Sigmoid colon (tissue), 7 donors: ENCODE measurements around the gene IDI1. TPM values are rescaled to one million over a fixed set of nuclear protein-coding genes. Genes with fewer than 3 reads are reported as not detected.

Experiments used
- DNase-seq: peaks from one replicate; pipeline ENCODE4 v3.0.0-alpha.2; 2019
- H3K27ac ChIP-seq, 4 donors: fragments of 200-600 bp; sonication (generic); one replicate each; pipeline ENCODE4 v1.5.1; 2016 to 2019; ENCODE audit warnings: mild to moderate bottlenecking in 1 of 4
- H3K27me3 ChIP-seq, 3 donors: fragments of 200-600 bp; sonication (generic); one replicate each; pipeline ENCODE4 v1.5.1; 2019; ENCODE audit warnings: mild to moderate bottlenecking in 1 of 3
- H3K36me3 ChIP-seq, 4 donors: fragments of 200-600 bp; sonication (generic); one replicate each; pipeline ENCODE4 v1.5.1; 2016 to 2019
- H3K4me1 ChIP-seq, 4 donors: fragments of 200-600 bp; sonication (generic); one replicate each; pipeline ENCODE4 v1.5.1; 2017 to 2019
- H3K4me3 ChIP-seq, 4 donors: fragments of 200-600 bp; sonication (generic); one replicate each; pipeline ENCODE4 v1.5.1; 2017 to 2019; ENCODE audit warnings: mild to moderate bottlenecking in 2 of 4, moderate library complexity in 1 of 4
- H3K9me3 ChIP-seq, 4 donors: fragments of 200-600 bp in 3 of 4; sonication (generic) in 3 of 4; one replicate each; pipeline versions ENCODE4 v1.5.1 to v1.6.1; 2013 to 2019
- EP300 ChIP-seq, 4 donors: sonication (generic); formaldehyde crosslinking; IDR thresholded peaks; one replicate each; pipeline ENCODE4 v1.6.1; 2017; ENCODE audit warnings: antibody characterized with exemption in 4 of 4
- POLR2A ChIP-seq, 2 donors: fragments of 450-650 bp; IDR thresholded peaks; one replicate each; pipeline ENCODE4 v1.6.1; 2016; ENCODE audit warnings: antibody characterized with exemption in 2 of 2, mild to moderate bottlenecking in 2 of 2, moderate library complexity in 2 of 2
- POLR2AphosphoS5 ChIP-seq, 4 donors: sonication (generic); formaldehyde crosslinking; IDR thresholded peaks; one replicate each; pipeline ENCODE4 v1.6.1; 2017; ENCODE audit warnings: antibody characterized with exemption in 4 of 4
- WGBS, 2 donors: extraction: QIAGEN DNeasy Blood & Tissue Kit; methylation state at CpG; one replicate each; pipeline ENCODE4 v1.1.7; 2013; 5-methylcytosine and 5-hydroxymethylcytosine counted together
- intact Hi-C: fragments of 100-400 bp; cut with DNase I; formaldehyde crosslinking; loops from one replicate; pipeline ENCODE4 v1.15.1; 2023
- polyA plus RNA-seq, 3 donors: library from polyadenylated mRNA; stranded (reverse); fragments of 200-250 nt; gene quantifications; one replicate each; pipeline ENCODE4 v1.2.3, GENCODE V29; 2013
- total RNA-seq, 4 donors: library from RNA; depleted of rRNA; stranded (reverse); fragments of >200 nt; gene quantifications; one replicate each; pipeline ENCODE4 v1.1.0, GENCODE V29; 2016
- TF ChIP-seq, protein P1 (sequence below), 4 experiments: fragments of 450-650 bp in 3 of 4; fragments of 200-600 bp in 1 of 4; IDR thresholded peaks; one replicate each; pipeline ENCODE4 v1.5.1; 2016 to 2019; ENCODE audit warnings: antibody characterized with exemption in 4 of 4, mild to moderate bottlenecking in 3 of 4, moderate library complexity in 2 of 4
- donor health status: healthy with polysubstance abuse.
- donor health status: Bipolar disorder and iron deficiency.
- donor health status: healthy.

The IDI1 gene
- total and polyA plus RNA-seq, 7 donors = 22.4 to 223 (median 35.8) TPM

DNA sequence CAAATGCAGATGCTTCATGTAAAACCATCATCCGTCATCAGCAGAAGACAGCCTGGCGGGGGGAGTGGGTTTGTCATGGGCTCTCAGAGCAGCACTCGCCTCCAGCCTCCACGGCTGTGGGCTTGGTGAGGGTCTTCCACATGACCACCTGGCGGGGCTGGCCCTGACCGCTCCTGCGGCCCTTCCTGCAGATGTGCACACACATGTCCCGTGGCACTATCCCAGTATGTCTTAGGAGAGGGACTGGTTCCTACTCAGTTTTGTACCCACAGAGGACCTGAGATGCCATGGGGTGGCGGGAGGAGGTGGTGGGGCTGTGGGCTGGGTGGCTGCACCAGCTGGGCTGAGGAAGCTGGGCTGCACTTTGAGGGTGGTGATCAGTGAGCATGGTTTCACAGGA is 28.0 kb downstream of the IDI1 start:
- no peak overlapping the region for H3K27ac ChIP-seq
- DNase-seq = no peak
- 96 to 97% methylated on average over 9 of the region's 9 CpGs for WGBS, 2 donors
- no peaks in the 10 kb centered on the region for H3K27me3 ChIP-seq
- intact Hi-C loops = no loop called here
- peaks cover 16 to 34% (median 21%) of the 10 kb centered on the region in 4 donors for H3K36me3 ChIP-seq
- TF ChIP-seq POLR2A (IDR thresholded peaks at IDR 0.05) = no peak
- TF ChIP-seq, protein P1, sequence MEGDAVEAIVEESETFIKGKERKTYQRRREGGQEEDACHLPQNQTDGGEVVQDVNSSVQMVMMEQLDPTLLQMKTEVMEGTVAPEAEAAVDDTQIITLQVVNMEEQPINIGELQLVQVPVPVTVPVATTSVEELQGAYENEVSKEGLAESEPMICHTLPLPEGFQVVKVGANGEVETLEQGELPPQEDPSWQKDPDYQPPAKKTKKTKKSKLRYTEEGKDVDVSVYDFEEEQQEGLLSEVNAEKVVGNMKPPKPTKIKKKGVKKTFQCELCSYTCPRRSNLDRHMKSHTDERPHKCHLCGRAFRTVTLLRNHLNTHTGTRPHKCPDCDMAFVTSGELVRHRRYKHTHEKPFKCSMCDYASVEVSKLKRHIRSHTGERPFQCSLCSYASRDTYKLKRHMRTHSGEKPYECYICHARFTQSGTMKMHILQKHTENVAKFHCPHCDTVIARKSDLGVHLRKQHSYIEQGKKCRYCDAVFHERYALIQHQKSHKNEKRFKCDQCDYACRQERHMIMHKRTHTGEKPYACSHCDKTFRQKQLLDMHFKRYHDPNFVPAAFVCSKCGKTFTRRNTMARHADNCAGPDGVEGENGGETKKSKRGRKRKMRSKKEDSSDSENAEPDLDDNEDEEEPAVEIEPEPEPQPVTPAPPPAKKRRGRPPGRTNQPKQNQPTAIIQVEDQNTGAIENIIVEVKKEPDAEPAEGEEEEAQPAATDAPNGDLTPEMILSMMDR (IDR thresholded peaks at IDR 0.05) = no peak
- TF ChIP-seq EP300 (IDR thresholded peaks at IDR 0.05) = no peak
- TF ChIP-seq POLR2AphosphoS5 (IDR thresholded peaks at IDR 0.05) = peak in 1 of 4 donors; percentile 6
- no peaks in the 10 kb centered on the region for H3K9me3 ChIP-seq
- H3K4me1 ChIP-seq = no peaks in the 10 kb centered on the region
- no peak overlapping the region for H3K4me3 ChIP-seq

DNA sequence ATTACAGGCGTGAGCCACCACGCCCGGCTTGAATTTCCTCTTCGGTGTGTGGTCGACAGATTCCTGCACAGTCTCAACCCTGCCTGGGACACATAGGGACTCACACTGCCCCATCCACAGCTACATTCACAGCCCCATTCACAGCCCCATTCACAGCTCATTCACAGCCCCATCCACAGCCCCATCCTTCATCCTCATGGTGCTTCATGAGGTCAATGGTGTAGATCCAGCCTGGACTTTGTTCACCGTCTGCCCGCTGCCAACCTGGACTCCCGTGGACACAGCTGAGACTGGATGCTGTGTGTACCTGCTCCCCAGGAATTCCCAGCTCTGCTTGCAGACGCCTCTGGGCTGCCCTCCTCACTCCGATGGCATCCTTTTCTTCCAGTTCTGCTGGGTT is 28.5 kb downstream of the IDI1 start:
- no peaks in the 10 kb centered on the region for H3K27me3 ChIP-seq
- H3K36me3 ChIP-seq = peaks cover 20 to 38% (median 25%) of the 10 kb centered on the region in 4 donors
- WGBS, 2 donors = 91 to 94% methylated on average over 10 of the region's 10 CpGs
- no peak overlapping the region for H3K4me3 ChIP-seq
- H3K9me3 ChIP-seq = no peaks in the 10 kb centered on the region
- no peak for DNase-seq
- no peaks in the 10 kb centered on the region for H3K4me1 ChIP-seq
- intact Hi-C loops = no loop called here
- TF ChIP-seq POLR2A (IDR thresholded peaks at IDR 0.05) = no peak
- no peak for TF ChIP-seq POLR2AphosphoS5 (IDR thresholded peaks at IDR 0.05)
- no peak for TF ChIP-seq EP300 (IDR thresholded peaks at IDR 0.05)
- TF ChIP-seq, protein P1 (IDR thresholded peaks at IDR 0.05) = no peak
- no peak overlapping the region for H3K27ac ChIP-seq

DNA sequence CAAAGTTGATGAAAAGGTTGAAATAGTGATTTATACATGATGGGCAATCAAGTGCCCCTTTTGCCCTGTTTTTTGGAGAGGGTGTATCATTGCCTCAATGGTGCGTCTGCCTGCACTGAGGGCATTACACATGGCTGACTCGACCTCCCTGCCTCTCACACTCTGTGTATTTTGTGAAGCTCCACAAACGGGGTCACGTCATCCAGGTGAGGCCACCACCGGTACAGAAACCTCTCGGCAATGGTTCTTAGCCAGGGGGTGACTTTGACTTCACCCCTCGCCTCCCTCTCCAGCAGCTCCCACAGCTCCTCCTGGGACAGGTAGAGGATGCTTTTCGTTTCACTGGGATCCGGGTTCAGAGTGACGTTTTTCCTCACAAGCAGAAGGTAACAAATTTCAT is 29.6 kb downstream of the IDI1 start:
- no peak for DNase-seq
- H3K27me3 ChIP-seq = no peaks in the 10 kb centered on the region
- no peak overlapping the region for H3K27ac ChIP-seq
- H3K4me3 ChIP-seq = no peak overlapping the region
- peaks cover 20 to 46% (median 32%) of the 10 kb centered on the region in 4 donors for H3K36me3 ChIP-seq
- intact Hi-C loops = no loop called here
- no peaks in the 10 kb centered on the region for H3K4me1 ChIP-seq
- 93 to 95% methylated on average over 10 of the region's 10 CpGs for WGBS, 2 donors
- H3K9me3 ChIP-seq = no peaks in the 10 kb centered on the region
- TF ChIP-seq POLR2AphosphoS5 (IDR thresholded peaks at IDR 0.05) = no peak
- TF ChIP-seq EP300 (IDR thresholded peaks at IDR 0.05) = no peak
- TF ChIP-seq, protein P1 (IDR thresholded peaks at IDR 0.05) = no peak
- TF ChIP-seq POLR2A (IDR thresholded peaks at IDR 0.05) = no peak

DNA sequence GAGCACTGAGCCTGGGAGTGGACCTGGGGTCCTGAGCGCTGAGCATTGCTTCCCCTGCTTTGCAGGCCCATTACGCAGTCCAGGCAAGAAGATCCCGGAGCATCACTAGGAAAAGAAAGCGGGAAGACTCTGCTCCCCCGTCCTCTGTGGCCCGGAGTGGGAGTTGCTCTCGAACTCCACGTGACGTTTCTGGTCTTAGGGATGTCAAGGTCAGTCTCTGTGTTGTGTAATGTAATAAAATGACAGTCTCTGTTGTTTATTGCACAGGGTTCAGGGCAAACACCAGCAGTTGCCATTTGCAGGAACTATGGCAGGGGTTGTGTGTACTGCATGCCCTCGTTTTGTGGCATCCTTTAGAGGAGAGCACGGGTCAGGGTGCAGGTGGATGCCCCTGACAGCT is 33.2 kb downstream of the IDI1 start:
- intact Hi-C loops = no loop called here
- no peaks in the 10 kb centered on the region for H3K27me3 ChIP-seq
- no peaks in the 10 kb centered on the region for H3K4me1 ChIP-seq
- H3K36me3 ChIP-seq = peaks cover 31 to 83% (median 60%) of the 10 kb centered on the region in 4 donors
- WGBS, 2 donors = 90 to 96% methylated on average over 11 of the region's 11 CpGs
- no peak overlapping the region for H3K4me3 ChIP-seq
- DNase-seq = no peak
- H3K27ac ChIP-seq = no peak overlapping the region
- TF ChIP-seq EP300 (IDR thresholded peaks at IDR 0.05) (no peak), POLR2A (IDR thresholded peaks at IDR 0.05) (no peak), POLR2AphosphoS5 (IDR thresholded peaks at IDR 0.05) (no peak)
- TF ChIP-seq, protein P1 (IDR thresholded peaks at IDR 0.05) = no peak
- no peaks in the 10 kb centered on the region for H3K9me3 ChIP-seq

DNA sequence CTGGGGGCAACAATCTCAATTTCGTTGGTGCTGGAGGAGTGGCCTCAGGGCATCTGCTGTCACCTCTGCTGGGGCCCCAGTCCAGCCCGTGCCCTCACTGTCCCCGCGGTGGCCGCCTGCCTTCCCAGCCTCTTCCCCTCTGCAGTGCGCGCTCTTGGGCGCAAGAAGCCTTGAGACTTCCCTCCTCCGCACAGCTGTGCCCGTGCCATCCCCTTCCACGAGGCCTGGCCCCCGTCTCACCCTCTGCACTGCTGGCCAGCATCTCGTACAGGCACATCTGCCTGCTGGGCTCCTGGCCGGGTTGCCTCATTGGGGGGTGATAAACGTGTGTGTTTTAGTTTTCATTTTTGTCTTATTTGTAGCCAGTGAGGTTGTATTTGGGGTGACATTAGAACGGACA is 37.2 kb downstream of the IDI1 start:
- Histone ChIP-seq H3K9me3 (no peaks in the 10 kb centered on the region), H3K27ac (no peak overlapping the region), H3K27me3 (no peaks in the 10 kb centered on the region), H3K36me3 (peaks cover 39 to 97% (median 81%) of the 10 kb centered on the region in 4 donors), H3K4me1 (no peaks in the 10 kb centered on the region), H3K4me3 (no peak overlapping the region)
- no peak for TF ChIP-seq POLR2A (IDR thresholded peaks at IDR 0.05)
- TF ChIP-seq, protein P1 (IDR thresholded peaks at IDR 0.05) = no peak
- no peak for TF ChIP-seq POLR2AphosphoS5 (IDR thresholded peaks at IDR 0.05)
- TF ChIP-seq EP300 (IDR thresholded peaks at IDR 0.05) = no peak
- DNase-seq = no peak
- intact Hi-C loops = no loop called here
- WGBS, 2 donors = 95 to 96% methylated on average over 16 of the region's 16 CpGs
